Measurements from ENCODE around the gene CCS. TPM values are rescaled to one million over a fixed set of nuclear protein-coding genes. Genes with fewer than 3 reads are reported as not detected.

Gene CCS
- total RNA-seq, 2 donors from 2014 or later, result 26.5 to 33.9 TPM

DNA sequence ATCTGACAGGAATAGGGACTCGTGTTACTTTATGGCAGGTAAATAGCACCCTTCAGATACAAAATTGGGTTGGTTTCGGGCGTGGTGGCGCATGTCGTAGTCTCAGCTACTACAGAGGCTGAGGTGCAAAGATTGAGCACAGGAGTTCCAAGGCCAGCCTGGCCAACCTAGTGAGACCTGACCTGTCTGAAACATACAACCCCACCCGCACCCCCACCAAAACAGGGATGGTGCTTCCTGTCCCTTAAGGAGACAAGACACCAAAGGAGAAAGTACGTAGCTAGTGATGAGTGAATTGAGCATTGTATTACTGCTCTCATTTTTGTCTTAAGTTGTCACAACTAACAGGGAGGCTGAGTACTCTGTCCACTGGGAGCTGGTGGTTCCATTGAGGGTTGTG lies 59.7 kb downstream of the CCS start:
- H3K36me3 ChIP-seq (replicated peaks in 1 of 2; ENCODE audit: insufficient read depth in 1 of 2, low read depth in 2 of 2), result no peaks in the 10 kb centered on the region
- intact Hi-C loops (cut with DNase I), result no loop called here

DNA sequence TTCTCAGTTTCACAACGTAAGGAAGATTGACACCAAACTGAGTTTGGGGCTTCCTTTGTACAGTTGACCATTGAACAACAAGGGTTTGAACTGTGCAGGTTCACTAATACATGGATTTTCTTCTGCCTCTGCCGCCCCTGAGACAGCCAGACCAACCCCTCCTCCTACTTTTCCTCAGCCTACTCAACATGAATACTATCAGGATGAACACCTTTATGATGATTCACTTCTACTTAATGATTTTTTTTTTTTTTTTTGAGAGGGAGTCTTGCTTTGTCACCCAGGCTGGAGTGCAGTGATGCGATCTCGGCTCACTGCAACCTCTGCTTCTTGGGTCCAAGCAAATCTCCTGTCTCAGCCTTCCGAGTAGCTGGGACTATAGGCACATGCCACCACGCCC lies 60.1 kb downstream of the CCS start:
- 85 to 86% methylated on average over 6 of the region's 6 CpGs for WGBS, 2 donors
- ATAC-seq (no peak), DNase-seq (no peak)
- intact Hi-C loops (cut with DNase I), result no loop called here
- H3K9me3 ChIP-seq, result no peaks in the 10 kb centered on the region
- no peaks in the 10 kb centered on the region for H3K4me1 ChIP-seq
- TF ChIP-seq POLR2A (IDR thresholded peaks at IDR 0.05), result no peak
- TF ChIP-seq, protein P1, sequence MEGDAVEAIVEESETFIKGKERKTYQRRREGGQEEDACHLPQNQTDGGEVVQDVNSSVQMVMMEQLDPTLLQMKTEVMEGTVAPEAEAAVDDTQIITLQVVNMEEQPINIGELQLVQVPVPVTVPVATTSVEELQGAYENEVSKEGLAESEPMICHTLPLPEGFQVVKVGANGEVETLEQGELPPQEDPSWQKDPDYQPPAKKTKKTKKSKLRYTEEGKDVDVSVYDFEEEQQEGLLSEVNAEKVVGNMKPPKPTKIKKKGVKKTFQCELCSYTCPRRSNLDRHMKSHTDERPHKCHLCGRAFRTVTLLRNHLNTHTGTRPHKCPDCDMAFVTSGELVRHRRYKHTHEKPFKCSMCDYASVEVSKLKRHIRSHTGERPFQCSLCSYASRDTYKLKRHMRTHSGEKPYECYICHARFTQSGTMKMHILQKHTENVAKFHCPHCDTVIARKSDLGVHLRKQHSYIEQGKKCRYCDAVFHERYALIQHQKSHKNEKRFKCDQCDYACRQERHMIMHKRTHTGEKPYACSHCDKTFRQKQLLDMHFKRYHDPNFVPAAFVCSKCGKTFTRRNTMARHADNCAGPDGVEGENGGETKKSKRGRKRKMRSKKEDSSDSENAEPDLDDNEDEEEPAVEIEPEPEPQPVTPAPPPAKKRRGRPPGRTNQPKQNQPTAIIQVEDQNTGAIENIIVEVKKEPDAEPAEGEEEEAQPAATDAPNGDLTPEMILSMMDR (IDR thresholded peaks at IDR 0.05), result no peak
- H3K4me3 ChIP-seq, result no peak overlapping the region
- no peak overlapping the region for H3K27ac ChIP-seq
- no peaks in the 10 kb centered on the region for H3K36me3 ChIP-seq (replicated peaks in 1 of 2; ENCODE audit: insufficient read depth in 1 of 2, low read depth in 2 of 2)
- H3K27me3 ChIP-seq, result no peaks in the 10 kb centered on the region

More for the DNA sequence above, 59.7 kb downstream of the CCS start:
- no peaks in the 10 kb centered on the region for H3K4me1 ChIP-seq
- H3K4me3 ChIP-seq, result no peak overlapping the region
- H3K27ac ChIP-seq, result no peak overlapping the region
- no peak for TF ChIP-seq POLR2A (IDR thresholded peaks at IDR 0.05)
- TF ChIP-seq, protein P1 (IDR thresholded peaks at IDR 0.05), result no peak
- no peaks in the 10 kb centered on the region for H3K27me3 ChIP-seq
- ATAC-seq (no peak), DNase-seq (no peak)
- 87 to 91% methylated on average over 7 of the region's 7 CpGs for WGBS, 2 donors
- H3K9me3 ChIP-seq, result no peaks in the 10 kb centered on the region

Small RNA genes lying within 50 kb of the gene (small RNA-seq; reads per million reads assigned to genes)
- gene RNU4-39P, result not detected

Other genes with a start within 250 kb of the CCS start
- gene BRMS1, start 248.1 kb upstream of the CCS start, total RNA-seq, result 10 to 100 TPM; 19.4 to 23.1 TPM
- 10 to 100 TPM; 17.8 to 20.8 TPM for gene B4GAT1, start 245.6 kb upstream of the CCS start, total RNA-seq
- 10 to 100 TPM in 1 of 2 donors, 1 to 10 TPM in 1; 5.4 to 14.2 TPM for gene SLC29A2, start 221.4 kb upstream of the CCS start, total RNA-seq
- gene NPAS4, start 172.2 kb upstream of the CCS start, total RNA-seq, result not detected
- gene MRPL11, start 154.3 kb upstream of the CCS start, total RNA-seq, result 10 to 100 TPM; 20.8 to 22.1 TPM
- gene PELI3, start 126.3 kb upstream of the CCS start, total RNA-seq, result 10 to 100 TPM in 1 of 2 donors, 1 to 10 TPM in 1; 7.6 to 10.9 TPM
- gene DPP3, start 112.8 kb upstream of the CCS start, total RNA-seq, result 10 to 100 TPM; 15.8 to 52.4 TPM
- 10 to 100 TPM; 49.0 to 58.0 TPM for gene BBS1, start 82.5 kb upstream of the CCS start, total RNA-seq
- gene ZDHHC24, start 47.1 kb upstream of the CCS start, total RNA-seq, result 10 to 100 TPM; 15.8 to 22.3 TPM
- gene ACTN3, start 46.3 kb upstream of the CCS start, total RNA-seq, result not detected
- 10 to 100 TPM; 55.8 to 61.3 TPM for gene CTSF, start 24.6 kb upstream of the CCS start, total RNA-seq
- under 1 TPM in 1 of 2 donors, not detected in 1; under 0.01 TPM for gene CCDC87, start 122 bp upstream of the CCS start, total RNA-seq
- 10 to 100 TPM; 29.8 to 37.6 TPM for gene RBM14, start 23.4 kb downstream of the CCS start, total RNA-seq
- 10 to 100 TPM; 44.2 to 71.1 TPM for gene RBM4, start 45.5 kb downstream of the CCS start, total RNA-seq
- gene RBM4B, start 84.7 kb downstream of the CCS start, total RNA-seq, result 10 to 100 TPM; 13.2 to 22.6 TPM
- gene SPTBN2, start 136.0 kb downstream of the CCS start, total RNA-seq, result 10 to 100 TPM; 40.0 to 52.1 TPM

All from body of pancreas (tissue), 4 donors.